ENCODE measurements around the gene EMID1.

DNA sequence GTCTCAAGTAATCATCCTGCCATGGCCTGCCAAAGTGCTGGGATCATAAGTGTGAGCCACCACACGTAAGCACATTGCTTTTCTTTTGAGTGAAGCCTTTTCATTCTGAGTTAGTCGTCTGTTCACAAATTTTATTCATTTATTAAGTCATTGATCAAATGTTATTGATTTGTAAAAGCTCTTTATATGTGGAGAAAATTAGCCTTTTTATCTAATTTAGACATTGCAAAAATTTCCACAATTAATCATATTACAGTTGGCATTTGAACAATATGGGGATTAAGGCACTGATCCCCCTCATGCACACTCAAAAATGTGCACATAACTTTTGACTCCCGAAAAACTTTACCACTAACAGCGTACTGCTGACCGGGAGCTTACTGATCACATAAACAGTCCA lies 7.5 kb upstream of the EMID1 start:
- TF ChIP-seq, protein P1, sequence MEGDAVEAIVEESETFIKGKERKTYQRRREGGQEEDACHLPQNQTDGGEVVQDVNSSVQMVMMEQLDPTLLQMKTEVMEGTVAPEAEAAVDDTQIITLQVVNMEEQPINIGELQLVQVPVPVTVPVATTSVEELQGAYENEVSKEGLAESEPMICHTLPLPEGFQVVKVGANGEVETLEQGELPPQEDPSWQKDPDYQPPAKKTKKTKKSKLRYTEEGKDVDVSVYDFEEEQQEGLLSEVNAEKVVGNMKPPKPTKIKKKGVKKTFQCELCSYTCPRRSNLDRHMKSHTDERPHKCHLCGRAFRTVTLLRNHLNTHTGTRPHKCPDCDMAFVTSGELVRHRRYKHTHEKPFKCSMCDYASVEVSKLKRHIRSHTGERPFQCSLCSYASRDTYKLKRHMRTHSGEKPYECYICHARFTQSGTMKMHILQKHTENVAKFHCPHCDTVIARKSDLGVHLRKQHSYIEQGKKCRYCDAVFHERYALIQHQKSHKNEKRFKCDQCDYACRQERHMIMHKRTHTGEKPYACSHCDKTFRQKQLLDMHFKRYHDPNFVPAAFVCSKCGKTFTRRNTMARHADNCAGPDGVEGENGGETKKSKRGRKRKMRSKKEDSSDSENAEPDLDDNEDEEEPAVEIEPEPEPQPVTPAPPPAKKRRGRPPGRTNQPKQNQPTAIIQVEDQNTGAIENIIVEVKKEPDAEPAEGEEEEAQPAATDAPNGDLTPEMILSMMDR (conservative IDR thresholded peaks at IDR 0.05 in 1 of 2, IDR thresholded peaks at IDR 0.05 in 1 of 2; ENCODE audit: extremely low read depth in 1 of 2, insufficient read depth in 1 of 2, low read depth in 1 of 2, low read length in 2 of 2), result no peak
- TF ChIP-seq EZH2 (IDR thresholded peaks at IDR 0.05; ENCODE audit: borderline replicate concordance, low read length), result no peak
